ENCODE data around the gene SCAMP5.

DNA sequence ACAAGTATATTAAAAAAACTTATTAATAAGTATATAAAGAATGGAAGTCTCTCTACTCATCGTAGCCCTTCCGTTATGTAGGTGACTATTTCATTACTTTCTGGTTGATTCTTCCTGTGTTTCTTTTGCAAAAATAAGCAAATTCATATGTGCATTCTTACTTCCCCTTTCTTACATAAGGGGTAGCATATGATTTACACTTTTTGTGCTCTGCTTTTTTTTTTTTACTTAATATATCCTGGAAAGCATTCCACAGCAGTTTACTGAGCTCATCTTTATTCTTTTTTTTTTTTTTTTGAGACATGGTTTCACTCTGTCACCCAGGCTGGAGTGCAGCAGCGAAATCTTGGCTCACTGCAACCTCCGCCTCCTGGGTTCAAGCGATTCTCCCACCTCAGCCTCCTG lies 12.9 kb downstream of the SCAMP5 start:
- TF ChIP-seq POLR2A (IDR thresholded peaks at IDR 0.05; ENCODE audit: low read length) (no peak), GATA1 (IDR thresholded peaks at IDR 0.05; ENCODE audit: low read depth, low read length) (no peak)

All from erythroblast (primary cell).